DMS153 (cell line): ENCODE data around the gene NGFR.

Experiments
- DNase-seq: peaks from one replicate; lab custom pipeline; 2025; lab: John Stamatoyannopoulos, UW

NGFR gene

GRCh38 chr17:49469831-49470810, 25.0 kb upstream of the NGFR start:
- DNase-seq: no peak

GRCh38 chr17:49471089-49471683, 23.9 kb upstream of the NGFR start:
- DNase-seq: no peak

- DNase-seq: no peak
These were observed 23.3 kb upstream of the NGFR start for GRCh38 chr17:49471769-49472168.

DNA sequence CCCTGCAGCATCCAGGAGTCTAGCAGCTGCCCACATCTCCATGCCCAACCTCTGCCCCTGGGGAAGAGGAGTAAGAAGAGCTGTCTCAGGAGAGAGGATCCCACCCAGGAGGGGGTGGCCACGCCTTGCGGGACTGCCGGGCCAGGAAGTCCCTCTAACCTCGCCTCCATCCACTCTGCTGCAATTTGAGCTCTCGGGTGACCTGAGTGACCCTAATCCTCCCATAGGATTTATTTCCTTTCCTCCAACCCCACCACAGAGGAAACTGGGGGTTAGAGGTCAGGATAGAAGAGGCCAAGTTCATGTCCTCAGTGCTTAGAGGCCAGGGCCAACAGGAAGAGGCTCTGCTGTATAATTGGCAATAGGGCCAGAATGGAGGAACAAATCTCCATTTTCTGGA, 22.6 kb upstream of the NGFR start:
- no peak for DNase-seq

GRCh38 chr17:49473900-49474751, 21.0 kb upstream of the NGFR start:
- DNase-seq: no peak

GRCh38 chr17:49477709-49478108, 17.4 kb upstream of the NGFR start:
- DNase-seq: no peak

GRCh38 chr17:49480836-49481615, 14.1 kb upstream of the NGFR start:
- no peak for DNase-seq

DNA sequence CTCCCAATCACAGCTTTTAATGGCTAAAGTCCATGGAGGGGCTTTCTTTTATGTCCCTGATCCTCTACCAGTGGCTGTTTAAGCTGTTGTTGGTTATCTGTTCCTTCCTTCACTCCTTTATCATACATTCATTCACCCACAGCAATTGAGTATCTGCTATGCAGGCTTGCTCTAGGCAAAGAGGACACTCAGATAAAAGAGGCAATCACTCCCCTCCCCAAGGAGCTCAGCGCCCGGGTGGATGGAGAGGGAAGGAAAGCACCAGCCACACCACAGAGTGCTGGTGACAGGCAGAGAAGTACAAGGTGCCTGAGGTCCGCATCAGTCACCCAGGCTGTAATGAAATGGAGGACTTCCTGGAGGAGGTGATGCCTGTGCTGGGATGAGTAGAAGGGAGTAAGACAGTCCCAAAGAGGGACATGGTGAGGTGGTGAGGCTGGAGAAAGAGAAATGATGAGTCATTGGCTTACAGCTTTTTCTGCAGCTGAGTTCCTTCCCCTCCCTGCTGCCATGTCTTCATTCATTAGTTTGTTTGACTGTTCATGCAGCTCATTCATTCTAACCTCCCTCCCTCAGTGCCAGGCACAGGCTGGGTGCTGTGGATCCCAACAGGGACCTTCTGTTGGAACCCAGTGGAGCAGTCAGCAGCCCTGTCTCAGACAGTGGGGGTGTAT, 12.8 kb upstream of the NGFR start:
- DNase-seq: no peak

DNA sequence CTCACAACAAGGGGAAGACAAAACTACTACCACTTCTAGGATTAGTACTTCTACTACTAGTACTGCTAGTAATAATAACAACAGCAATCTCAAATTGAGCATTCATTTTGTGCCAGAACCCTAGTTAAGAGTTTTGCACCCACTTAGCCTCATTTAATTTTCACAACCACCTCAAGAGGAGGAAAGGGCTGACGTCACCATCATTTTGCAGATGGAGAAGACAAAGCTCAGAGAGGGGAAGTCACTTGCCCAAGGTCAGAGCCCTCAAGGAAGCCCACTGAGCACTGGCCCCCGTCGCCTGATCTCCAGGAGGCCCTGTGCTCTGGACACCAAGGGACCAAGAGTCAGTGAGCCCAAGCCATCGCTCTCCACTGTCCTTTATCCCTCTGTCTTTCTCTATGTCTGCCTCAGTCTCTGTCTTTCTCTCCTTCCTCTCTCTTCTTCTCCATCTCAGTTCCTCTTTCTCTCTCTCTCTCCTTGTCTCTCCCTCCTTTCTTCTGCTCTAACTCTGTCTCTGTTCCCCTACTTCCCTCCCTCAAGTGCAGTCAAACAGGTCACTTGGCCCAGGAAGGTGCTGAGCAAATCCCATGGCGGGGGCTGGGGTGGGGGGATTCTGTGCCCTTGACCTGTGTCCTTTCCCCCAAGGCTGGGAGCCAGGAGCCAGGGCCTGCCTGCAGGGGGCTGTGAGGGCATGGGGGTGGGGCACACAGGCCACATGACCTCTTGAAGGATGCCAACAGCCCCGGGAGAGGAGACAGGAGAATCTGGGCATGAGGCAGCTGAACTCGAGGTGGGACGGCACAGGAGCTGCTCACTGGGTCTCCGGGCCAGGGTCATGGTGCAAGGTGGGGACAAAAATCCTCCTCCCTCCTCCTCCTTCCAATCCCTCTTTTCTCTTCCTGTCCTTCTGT, 11.2 kb upstream of the NGFR start:
- DNase-seq: no peak

DNA sequence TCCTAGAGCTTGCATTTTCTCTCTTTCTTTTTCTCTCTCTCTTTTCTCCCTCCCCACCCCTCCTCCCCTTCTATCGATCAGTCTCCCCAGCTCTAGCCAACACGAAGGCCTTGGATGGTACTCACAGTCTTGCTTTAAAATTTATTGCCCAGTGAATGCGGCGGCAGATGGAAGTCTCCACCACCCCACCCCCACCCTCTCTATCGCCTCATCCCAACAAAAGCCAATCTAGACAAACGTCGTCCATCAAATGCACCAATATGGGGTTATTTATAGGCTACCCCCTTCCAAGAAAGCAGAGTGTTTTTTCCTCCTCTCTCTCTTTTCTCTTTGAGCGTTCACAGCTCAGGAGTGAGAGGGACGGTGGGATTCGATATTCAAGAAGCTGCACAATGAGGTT, 10.5 kb upstream of the NGFR start:
- no peak for DNase-seq

DNA sequence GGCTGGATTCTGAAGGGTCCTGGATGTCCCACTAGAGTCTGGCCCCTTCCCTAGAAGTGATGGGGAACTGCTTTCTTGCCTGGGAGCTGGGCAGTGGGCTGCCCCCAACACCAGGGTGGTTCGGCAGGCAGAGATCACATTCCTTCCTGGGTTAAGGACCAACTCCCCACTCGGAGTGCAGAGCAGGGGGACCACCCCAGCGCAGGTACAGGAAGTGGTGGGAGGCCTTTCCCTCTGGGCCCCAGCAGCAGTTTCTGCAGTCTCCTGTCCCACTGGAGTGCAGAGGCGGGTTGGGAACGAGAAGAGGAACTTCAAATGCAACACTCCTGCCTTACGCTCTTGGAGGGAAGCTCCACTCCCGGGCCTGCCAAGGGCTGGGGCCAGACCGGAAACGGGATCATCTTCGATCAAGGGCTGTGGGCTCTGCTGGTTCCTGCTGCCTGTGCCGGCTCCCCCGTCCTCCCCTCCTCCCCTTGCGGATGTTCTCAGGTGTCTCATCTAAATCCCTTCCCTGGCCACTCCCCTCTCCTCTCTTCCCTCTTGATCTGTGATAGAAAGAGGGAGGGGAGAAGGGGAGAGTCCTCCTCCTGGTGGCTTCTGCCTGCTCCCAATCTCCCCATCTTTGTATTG, 9.0 kb upstream of the NGFR start:
- DNase-seq: peak; percentile 43

- DNase-seq: no peak
These were observed 7.9 kb upstream of the NGFR start for GRCh38 chr17:49487183-49487582.

GRCh38 chr17:49488612-49489011, 6.5 kb upstream of the NGFR start:
- DNase-seq: no peak

- no peak for DNase-seq
These were observed 5.7 kb upstream of the NGFR start for GRCh38 chr17:49489348-49489747.

DNA sequence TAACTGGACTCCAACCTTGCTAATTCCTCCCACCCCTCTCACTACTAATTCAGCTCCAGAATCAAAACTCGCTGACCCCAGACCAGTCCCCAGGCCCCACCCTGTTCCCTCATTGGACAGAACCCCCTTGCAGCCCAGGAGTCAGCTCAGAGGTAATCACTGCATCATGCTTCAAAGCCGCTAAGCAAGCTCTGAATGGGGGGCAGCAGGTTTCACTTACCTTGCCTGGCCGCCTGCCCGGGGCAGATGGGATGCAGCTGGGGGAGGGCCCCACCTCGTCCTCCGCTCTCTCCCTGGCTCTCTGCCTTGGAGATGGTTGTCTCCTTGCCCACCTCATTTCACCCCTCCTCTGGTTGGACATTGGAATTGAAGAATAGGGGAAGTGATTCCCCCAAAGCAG, 4.8 kb upstream of the NGFR start:
- DNase-seq: no peak

DNA sequence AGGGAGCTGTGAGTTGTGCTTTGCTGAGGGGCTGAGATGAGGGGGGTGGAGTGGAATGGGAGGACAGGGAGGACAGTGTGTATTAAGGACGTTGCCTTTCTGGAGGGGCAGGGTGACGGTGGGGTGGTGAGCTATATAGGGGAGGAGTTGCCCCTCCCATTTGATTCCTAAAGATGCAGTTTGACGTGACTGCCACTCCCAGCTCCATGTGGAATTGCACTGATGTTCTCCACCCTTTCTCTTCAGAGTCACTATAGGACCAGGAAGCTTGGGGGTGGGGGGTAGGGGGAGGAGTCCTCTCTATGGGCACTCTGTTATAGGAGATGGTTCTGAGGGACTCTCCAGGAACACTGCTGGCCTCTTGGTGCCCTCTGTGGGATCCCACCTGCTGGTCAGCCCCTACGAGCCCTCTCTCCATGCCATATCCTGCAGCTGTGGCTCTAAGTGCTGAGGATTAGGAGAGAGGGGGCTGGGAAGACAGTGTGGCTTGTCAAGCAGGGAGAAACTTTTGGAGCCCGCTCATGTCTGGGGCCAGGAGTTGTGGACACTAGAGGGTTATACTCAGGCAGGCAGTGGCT, 3.8 kb upstream of the NGFR start:
- no peak for DNase-seq

DNA sequence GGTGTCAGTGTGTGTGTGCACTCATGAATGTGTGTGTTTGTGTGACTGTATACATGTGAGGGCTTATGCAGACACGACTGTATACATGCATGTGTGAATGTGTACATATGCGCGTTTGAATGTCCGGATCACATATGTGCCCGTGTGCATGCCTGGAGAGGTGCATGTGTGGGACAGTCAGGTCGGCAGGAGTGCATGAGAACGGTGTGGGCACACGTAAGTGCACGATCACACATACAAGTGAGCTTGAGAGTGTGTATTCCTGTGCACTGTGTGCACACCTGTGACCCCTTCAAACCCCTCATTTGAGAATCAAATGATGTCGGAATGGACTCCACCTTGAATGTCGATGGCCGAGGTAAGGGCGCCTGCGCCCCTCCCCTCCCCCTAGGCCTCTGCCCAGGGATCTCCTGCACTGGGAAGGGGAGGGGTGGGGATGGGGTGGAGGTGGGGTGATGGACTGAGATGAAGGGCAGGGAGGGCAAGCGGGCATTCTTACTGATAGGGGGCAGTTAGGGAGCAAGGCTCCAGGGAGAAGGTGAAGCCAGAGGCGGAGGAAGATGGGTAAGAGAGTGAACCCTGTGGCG, 601 bp upstream of the NGFR start:
- no peak for DNase-seq

- no peak for DNase-seq
These were observed 719 bp downstream of the NGFR start for GRCh38 chr17:49495842-49496182.
